Mucosa of gallbladder (tissue), 1 donor: ENCODE measurements around the gene PDIA3. TPM values are rescaled to one million over a fixed set of nuclear protein-coding genes. Genes with fewer than 3 reads are reported as not detected.
A peak's percentile ranks its signal among the peaks of the same experiment; 100 is the strongest.
"Not testable (repeated sequence)": the region's sequence is repeated elsewhere in the genome, so short reads cannot be mapped to it uniquely, and the experiment has no call there.

Source experiments
- DNase-seq: peaks from one replicate; pipeline ENCODE4 v3.0.0-alpha.2; 2020; ENCODE audit warnings: low spot score
- total RNA-seq: library from RNA; stranded (reverse); gene quantifications from one replicate; pipeline ENCODE4 v1.2.1, GENCODE V29; 2021
- donor health status: DM: no; HTN: no; CAD: no.

Gene PDIA3
- total RNA-seq, 1 donor from 2014 or later = 520 TPM

DNA sequence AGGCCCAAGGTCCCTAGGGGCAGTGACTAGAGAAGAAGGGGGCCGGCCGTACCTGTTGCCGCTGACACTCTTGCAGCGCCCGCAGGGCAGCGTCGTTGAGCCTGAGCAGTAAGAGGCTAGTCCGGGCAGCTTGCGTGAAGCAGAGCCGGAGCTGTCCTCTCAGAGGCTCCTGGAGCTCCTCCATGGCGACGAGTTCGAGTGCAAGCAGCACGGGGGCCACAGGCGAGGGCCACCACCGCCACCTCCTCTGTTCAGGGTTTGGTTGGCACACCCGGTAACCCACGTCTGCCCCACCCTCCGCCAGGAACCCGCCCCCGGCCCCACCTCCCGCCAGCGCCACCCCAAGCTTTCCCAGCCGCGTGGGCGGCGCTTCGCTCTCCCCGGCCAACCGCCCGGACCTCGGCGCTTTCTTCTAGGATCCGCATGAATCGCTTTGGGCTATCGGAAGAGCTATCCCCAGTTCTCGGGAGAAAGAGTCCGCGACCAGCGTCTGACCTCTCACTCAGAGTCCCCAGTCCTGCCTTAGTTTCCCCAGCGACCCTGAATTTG is 30.6 kb downstream of the PDIA3 start, which contains the start of gene ELL3:
Gene ELL3, minus strand, starts transcription at position 249 of the 549 bp plus-strand sequence. Its CDS starts 65 bp downstream, at position 184.
- DNase-seq = peak; percentile 75

DNA sequence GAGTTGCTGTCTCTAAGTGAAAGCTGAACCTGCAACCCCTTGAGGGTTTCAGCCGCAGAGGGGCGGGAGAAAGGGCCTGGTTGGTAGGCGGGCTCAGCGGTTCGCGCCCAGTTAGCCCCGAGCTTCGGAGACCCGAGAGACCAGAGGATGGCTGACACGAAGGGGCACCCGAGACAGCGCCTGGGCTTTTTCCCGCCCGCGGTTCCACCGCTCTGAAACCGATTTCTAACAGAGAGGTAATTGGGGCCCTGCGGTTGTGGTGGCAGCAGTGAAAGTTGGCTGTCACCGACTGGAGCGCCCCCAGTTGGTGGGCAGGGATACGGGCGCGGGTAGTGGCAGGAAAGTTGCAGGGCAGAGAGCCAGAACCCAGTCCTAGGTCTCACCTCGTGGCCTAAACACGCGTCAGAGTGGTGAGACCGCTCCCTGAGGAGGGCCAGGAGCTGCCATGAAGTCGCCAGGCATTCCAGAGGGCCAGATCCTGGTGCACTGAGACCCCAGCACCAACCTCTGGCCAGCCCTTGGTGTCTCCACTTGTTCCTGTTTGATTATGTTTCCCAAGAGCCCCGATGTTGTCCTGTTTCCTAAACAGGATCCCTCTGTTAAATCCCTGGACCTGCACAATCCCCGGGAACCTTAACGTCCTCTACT is 31.2 kb downstream of the PDIA3 start:
- DNase-seq = peak; percentile 78

- DNase-seq = no peak
Measured at GRCh38 chr15:43779016-43779415, 32.8 kb downstream of the PDIA3 start.

DNA sequence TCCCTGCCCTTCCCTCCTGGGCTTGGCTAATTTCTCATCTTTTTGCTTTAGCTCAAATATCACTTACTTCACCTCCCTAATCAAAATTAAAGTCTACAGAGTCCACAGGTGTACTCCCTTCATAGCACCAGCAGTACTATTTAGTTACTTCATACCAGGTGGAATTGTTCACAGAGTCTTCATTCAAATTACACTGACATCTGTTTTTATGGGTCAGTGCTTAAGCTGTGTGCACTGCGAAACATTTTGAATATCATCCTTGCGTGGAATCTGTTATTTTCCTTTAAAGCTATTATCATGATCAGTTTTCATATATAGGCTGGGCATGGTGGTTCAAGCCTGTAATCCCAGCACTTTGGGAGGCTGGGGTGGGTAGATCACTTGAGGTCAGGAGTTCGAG is 43.2 kb downstream of the PDIA3 start:
- no peak for DNase-seq

- DNase-seq = peak; percentile 100
Measured at GRCh38 chr15:43791993-43792760, 45.9 kb downstream of the PDIA3 start, which contains the start of gene SERF2. SERF2 (plus strand) TSS chr15:43792320; CDS start chr15:43792377, 57 bp downstream.

- no peak for DNase-seq
Measured at GRCh38 chr15:43792761-43793476, 46.7 kb downstream of the PDIA3 start.

- DNase-seq = no peak
Measured at GRCh38 chr15:43793647-43794046, 47.4 kb downstream of the PDIA3 start.

DNA sequence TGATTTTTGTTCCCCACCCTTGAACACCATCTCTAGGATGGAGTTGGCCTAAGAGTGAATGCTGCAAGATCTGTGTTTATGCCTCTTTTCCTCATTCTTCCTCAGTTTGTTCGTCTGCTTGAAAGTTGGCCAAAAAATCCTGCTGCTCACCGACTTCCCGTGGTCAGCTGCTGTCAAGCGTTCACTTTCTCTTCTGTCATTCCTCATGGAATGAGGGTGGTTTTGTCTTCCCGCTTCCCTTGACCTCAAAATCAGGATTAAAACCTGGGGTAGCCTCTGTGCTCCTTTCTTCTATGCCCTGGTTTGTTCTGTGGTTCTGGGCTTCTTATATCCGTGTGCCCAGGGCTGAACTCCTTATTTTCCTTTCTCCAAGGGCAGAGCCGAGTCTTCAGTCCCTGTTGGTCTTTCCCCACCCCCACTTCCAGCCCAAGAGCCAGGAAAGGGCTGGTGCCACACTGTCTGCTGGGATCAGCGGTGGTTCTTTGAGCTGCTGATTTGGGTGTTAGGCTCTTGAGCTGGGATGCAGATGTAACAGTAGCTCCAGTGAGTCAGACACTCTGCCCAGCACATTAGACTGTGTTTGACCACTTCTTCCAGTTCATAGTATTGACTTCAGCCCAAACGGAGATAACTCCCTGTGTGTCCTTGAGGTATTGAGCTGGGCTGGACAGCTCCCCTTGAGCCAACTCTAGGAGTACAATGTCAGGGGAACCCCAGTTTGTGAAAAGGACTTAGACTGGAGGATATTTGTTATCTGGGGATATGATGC is 48.2 kb downstream of the PDIA3 start:
- no peak for DNase-seq

- DNase-seq = no peak
Measured at GRCh38 chr15:43795197-43795596, 49.0 kb downstream of the PDIA3 start.

- no peak for DNase-seq
Measured at GRCh38 chr15:43795997-43796396, 49.8 kb downstream of the PDIA3 start.

DNA sequence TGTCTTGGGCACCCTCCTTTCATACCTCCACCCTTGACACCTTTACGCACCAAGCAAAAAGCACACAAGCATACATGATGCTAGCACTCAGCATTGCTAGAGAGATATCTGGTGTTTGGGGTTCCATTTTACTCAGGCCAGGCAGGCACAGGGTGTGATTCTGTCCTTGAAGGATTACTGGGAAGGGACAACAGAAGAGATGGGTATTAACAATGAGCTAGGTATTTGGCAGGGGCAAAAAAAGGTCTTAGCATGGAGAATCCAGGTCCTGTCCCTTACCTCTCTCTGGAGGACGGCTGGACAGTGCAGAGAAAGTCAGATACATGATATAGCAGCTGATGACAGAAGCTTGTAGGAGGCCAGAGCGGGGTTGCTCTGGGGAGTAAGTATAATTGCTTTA is 50.3 kb downstream of the PDIA3 start:
- no peak for DNase-seq

DNA sequence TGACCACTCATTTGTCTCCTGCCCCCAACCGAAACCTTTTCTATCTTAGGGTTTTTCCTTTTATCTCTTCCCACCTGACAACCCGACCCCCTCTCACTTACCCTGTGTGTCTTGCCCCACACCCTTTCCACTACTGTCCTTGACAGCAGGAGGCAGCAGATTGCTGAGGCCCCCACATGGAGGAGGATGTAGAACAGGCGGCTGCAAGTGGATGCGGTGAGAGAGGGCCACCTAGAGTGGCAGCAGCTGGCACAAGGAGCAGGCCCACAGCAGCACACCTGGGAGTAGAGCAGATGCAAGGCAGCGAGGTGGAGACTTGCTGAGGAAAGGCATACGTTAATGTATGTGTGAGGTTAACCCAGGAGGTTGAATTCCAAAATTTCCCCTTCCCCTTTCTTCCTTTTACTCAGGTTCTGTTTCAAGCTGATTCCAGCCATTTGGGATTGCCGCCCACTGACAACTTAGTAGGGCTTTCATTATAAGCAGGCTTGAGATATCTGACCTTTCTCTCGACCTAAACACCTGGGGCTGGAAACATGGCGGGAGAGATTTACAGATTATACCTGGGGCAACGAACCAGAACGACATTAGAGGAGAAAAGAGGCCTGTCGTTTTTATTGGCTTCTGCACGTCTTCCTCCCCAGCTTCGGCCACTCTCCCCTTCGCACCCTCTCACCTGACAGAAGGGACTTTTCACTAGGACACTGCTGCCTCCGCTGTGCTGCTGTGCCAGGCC is 53.1 kb downstream of the PDIA3 start:
- no peak for DNase-seq

DNA sequence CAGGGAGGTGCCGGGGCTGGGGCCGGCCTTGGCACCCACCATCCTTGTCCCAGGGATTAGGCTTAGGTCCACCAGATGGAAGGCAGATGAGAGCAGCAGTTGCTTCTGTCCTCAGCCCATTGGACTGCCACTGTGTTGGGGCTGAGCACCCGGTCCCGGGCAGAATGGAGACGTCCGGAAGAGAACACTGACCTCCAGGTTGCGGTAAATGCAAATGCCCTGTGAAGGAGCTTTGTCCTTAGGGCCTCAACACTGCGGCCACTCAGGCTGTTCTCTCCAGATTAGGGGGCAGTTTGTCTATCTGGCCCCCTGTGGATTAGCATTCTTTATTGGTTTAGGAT is 53.7 kb downstream of the PDIA3 start, which contains the start of gene SERINC4:
Gene SERINC4, minus strand, starts transcription at position 276 of the 341 bp plus-strand sequence. Its CDS starts 234 bp downstream, at position 42.
- no peak for DNase-seq

- DNase-seq = peak; percentile 95
Measured at GRCh38 chr15:43800286-43801141, 54.3 kb downstream of the PDIA3 start, which contains the start of gene HYPK. HYPK (plus strand) TSS chr15:43800599; CDS start chr15:43800623, 24 bp downstream.

DNA sequence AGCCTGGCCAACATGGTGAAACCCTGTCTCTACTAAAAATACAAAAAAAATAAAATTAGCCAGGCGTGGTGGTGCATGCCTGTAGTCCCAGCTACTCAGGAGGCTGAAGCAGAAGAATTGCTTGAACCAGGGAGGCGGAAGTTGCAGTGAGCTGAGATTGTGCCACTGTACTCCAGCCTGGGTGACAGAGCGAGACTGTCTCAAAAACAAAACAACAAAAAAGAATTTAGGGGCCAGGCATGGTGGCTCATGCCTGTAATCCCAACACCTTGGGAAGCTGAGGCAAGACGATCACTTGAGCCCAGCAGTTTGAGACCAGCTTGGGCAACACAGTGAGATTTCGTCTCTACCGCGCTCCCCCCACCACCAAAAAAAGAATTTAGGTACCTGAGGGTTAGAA is 56.4 kb downstream of the PDIA3 start:
- DNase-seq = not testable (repeated sequence)

GRCh38 chr15:43808435-43808950 is 62.3 kb downstream of the PDIA3 start:
- no peak for DNase-seq

DNA sequence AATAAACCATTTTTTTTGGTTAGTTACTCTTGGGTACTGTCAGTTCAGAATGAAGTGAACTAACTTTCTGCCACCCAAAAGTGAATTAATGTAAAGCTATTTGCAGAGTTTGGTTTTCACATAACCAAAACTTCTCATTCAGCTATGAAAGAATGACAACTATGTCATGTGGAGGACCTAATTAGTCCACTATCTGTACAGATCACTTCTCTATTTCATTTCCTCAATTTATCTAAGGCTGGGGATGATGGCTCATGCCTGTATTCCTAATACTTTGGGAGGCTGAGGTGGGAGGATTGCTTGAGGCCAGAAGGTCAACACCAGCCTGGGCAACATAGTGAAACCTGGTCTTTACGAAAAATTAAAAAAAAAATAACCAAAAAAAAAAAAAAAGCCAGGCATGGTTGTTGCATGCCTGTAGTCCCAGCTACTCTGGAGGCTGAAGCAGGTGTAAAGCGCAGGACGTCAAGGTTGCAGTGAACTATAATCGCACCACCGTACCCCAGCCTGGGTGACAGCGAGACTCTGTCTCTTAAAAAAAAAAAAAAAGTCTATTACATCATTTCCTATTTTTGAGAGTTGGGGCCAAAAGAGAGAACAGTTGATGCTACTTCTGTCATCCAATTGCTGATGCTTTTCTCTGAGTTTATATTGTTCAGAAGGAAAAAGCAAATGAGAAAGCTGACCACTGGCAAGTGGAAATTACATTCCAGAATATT is 62.9 kb downstream of the PDIA3 start:
- no peak for DNase-seq

- DNase-seq = not testable (repeated sequence)
Measured at GRCh38 chr15:43815064-43815463, 68.8 kb downstream of the PDIA3 start.

DNA sequence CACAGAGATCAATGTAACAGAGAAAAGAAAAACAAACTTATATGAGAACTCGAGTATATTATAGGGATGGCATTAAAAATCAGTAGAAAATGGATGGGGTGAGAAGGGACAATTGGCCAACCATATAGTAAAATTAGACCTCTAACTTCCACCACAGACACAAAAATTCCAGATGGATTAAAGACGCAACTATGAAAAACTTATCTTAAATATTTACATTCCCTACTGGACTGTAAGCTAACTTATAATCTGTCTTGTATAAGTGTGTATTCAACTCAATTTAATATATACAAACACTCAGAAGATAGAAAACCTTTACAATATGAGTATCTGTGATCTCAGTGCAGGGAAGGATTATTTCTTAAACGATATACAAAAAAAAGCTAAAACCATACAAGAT is 75.3 kb downstream of the PDIA3 start:
- no peak for DNase-seq
